Measurements from ENCODE around the gene PDSS1.

PDSS1 gene

DNA sequence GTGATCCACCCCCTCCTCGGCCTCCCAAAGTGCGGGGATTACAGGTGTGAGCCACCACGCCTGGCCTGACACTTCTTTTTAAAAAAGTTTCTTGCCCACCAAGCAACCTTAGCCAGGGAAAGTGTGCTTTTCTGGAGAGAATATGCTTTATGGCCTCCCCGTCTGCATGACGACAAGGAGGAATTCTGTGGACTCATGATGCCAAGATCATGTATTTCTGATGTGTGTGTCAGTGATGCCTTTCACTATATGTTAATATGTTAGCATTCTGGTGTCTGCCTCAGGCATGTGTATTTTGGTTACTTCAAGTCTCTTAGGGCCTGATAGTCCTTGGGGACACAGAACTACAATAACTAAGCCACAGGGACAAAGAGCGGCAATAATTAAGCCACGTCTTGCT lies 2.1 kb downstream of the PDSS1 start:
- no peak for DNase-seq (ENCODE audit: low read depth in 3 of 3)

DNA sequence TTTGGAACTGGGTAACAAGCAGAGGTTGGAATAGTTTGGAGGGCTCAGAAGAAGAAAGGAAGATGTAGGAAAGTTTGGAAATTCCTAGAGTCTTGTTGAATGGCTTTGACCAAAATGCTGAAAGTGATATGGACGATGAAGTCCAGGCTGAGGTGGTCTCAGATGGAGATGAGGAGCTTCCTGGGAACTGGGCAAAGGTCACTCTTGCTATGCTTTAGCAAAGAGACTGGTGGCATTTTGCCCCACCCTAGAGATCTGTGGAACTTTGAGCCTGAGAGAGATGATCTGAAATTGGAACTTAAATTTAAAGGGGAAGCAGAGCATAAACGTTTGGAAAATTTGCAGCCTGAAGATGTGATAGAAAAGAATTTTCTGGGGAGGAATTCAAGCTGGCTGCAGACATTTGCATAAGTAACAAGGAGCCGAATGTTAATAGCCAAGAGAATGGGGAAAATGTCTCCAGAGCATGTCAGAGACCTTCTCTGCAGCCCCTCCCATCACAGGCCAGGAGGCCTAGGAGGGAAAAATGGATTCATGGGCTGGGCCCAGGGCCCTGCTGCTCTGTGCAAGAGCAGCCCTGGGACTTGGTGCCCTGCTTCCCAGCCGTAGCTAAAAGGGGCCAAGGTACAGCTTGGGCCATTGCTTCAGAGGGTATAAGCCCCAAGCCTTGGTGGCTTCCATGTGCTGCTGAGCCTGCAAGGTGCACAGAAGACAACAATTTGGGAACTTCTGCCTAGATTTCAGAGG lies 3.6 kb downstream of the PDSS1 start:
- DNase-seq (ENCODE audit: low read depth in 3 of 3): no peak

DNA sequence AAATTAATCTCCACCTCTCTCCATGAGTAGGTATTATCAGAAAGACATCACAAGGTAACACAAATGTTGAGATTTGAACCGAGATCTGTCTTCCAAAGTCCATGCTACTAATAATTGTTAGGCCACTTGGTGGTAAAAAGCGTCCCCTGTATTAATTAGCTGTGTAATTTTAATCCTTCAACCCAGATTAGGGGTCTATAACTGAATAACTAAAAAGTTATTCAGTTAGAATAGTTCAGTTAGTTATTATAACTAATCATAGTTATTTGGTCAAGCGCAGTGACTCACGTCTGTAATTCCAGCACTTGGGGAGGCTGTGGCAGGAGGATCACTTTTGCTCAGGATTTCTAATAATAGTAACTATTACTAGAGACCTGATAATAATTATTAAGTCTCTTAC lies 5.6 kb downstream of the PDSS1 start:
- no peak for DNase-seq (ENCODE audit: low read depth in 3 of 3)

DNA sequence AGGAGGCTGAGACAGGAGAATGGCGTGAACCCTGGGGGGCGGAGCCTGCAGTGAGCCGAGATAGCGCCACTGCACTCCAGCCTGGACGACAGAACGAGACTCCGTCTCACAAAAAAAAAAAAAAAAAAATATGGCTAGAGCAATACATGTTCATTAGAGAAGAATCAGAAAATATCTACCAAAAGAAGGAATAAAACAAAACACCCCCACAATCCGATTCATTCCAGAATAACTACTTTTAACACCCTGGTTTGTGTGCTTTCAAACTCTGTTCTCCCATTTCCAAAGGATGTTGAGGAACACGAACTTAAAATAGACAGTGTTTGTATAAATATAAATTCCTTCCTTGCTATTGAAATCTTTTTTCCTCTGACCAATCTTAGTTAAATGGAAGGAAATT lies 6.5 kb downstream of the PDSS1 start:
- DNase-seq (ENCODE audit: low read depth in 3 of 3): no peak

DNA sequence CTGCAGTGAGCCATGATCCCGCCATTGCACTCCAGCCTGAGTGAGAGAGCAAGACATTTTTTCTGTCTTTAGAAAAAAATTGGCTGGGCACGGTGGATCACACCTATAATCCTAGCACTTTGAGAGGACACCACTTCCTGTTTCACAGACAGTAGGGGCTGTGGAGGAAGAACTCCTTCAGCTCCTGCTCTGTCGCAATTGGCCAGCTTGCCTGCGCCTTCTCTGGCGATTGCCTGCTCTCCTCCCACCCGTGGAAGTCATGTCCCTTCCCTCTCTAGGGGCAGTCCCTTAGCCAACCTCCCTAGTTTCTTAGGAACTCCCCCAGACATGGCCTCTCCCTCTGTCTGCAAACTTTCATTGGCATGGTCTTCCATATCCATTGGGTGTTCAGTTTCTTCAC lies 8.7 kb downstream of the PDSS1 start:
- DNase-seq (ENCODE audit: low read depth in 3 of 3): no peak

DNA sequence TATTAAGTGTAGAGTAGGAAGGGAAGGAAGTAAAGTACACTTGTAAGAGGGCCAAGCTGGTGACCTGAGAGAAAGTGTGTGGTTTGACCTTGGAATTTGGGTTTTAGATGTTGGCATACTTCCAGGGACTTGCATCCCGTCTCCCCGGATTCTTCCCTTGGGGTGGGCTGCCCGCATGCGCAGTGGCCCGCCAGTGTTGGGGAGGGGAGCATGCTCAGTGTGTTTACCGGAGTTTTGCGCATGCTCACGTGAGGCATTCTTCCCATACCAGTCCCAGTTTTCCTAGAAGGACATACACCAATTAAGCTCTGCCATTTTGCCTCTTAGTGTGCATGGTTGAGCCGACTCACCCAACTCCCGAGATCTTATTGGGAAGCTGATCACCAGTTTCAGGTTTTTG lies 9.4 kb downstream of the PDSS1 start:
- no peak for DNase-seq (ENCODE audit: low read depth in 3 of 3)

- no peak for DNase-seq (ENCODE audit: low read depth in 3 of 3)
Measured at GRCh38 chr10:26711324-26711723, 13.8 kb downstream of the PDSS1 start.

DNA sequence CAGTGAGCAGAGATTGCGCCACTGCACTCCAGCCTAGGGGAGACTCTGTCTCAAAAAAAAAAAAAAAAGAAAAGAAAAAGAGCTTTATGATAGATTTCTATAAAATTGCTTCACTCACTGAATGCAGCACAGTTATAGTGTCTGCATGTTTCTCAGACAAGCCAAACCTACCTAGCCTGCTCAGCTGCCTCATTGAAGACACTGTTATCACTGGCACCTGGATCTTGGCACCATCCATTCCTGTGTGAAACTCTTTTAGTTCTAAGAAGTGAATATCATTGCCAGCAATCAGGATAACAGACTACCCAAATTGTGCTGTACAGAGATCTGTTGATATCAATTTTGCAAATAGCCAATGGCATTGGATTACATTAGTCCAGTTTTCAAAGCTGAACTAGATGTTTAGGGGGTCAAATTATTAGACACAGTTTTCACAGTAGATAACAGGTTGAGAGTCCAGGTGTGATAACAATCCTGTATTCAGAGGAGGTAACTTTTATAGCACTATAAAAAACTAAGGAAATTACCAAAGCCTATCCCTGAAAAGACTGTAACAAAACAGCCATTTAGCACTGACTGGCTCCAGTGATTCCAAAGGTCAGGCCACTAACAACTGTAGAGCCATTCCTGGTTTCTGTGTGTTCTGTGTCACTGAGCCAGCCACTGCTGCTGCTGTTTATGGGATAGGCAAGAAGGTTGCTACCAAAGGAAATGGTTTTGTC lies 17.1 kb downstream of the PDSS1 start:
- DNase-seq (ENCODE audit: low read depth in 3 of 3): no peak

DNA sequence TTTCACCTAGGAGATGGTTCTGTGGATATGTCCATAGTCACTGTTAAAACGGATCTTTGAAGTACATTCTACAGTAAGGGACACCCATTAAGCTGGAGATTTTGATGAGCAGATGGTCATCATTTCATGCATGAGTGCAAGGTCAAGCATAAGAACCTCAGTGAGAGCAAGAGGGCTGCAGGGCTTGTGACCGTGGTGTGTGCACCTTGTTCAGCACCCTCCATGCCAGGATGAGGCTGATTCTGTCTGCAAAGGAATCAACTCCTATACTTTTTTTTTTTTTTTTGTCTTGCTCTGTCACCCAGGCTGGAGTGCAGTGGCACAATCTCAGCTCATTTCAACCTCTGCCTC lies 17.6 kb downstream of the PDSS1 start:
- no peak for DNase-seq (ENCODE audit: low read depth in 3 of 3)

DNA sequence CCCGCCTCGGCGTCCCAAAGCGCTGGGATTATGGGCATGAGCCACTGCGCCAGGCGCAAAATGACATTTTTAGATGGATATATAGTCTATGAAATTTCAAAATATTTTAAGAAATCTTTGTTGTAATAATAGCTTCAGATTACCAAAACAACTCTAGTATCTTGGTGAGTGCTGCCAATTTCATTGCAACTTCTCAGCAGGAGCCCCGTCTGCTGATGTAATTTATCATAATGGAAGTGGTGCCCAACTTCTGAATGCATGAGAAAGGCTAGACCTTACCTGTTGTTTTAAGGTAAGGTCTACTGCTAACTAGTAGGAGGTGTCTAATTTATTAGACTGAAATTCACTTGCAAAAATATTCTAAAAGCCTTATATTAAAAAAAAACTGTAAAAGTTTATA lies 20.0 kb downstream of the PDSS1 start:
- no peak for DNase-seq (ENCODE audit: low read depth in 3 of 3)

GRCh38 chr10:26721561-26721960 lies 24.1 kb downstream of the PDSS1 start:
- peak in 1 of 3 experiments; percentile 12 for DNase-seq (ENCODE audit: low read depth in 3 of 3)

DNA sequence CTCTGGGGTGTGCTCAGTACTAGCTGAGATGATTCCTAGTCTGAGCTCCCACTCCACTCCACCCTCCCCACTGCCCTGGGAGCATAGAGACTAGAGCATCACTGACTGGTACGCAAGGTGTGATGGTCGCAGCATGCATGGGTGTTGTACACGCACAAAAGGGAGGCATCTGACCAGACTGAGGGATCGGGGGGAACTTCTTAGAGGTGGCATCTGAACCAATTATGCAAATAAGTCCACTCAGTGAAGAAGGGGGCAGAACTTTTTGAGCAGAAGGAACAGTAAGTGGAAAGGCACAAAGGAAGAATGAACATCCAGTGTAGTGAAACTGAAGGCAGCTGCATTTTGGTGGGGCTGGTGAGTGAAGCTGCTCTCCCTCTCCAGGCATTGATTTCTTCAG lies 25.5 kb downstream of the PDSS1 start:
- no peak for DNase-seq (ENCODE audit: low read depth in 3 of 3)

GRCh38 chr10:26725837-26726727 lies 28.6 kb downstream of the PDSS1 start:
- DNase-seq (ENCODE audit: low read depth in 3 of 3): peak in 1 of 3 experiments; percentile 17

- no peak for DNase-seq (ENCODE audit: low read depth in 3 of 3)
Measured at GRCh38 chr10:26727005-26727404, 29.5 kb downstream of the PDSS1 start.

- no peak for DNase-seq (ENCODE audit: low read depth in 3 of 3)
Measured at GRCh38 chr10:26728957-26729356, 31.5 kb downstream of the PDSS1 start.

- DNase-seq (ENCODE audit: low read depth in 3 of 3): no peak
Measured at GRCh38 chr10:26729395-26729794, 31.9 kb downstream of the PDSS1 start.

DNA sequence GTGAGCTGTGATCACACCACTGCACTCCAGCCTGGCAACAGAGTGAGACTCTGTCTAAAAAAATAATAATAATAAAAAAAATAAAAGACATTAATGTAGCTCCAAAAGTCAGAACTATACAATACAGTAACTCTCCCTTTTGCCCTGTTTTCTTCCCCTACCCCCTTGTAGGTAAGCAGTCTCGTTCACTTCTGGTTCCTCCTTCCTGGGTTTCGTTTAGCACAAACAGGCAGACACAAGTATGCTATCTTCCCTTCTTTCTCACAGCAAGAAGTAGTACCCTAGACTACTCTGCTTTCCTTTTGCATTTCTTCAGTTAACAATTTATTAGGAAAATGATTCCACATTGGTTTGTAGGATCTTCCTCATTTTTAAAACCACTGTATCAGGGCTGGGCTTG lies 33.1 kb downstream of the PDSS1 start:
- no peak for DNase-seq (ENCODE audit: low read depth in 3 of 3)

DNA sequence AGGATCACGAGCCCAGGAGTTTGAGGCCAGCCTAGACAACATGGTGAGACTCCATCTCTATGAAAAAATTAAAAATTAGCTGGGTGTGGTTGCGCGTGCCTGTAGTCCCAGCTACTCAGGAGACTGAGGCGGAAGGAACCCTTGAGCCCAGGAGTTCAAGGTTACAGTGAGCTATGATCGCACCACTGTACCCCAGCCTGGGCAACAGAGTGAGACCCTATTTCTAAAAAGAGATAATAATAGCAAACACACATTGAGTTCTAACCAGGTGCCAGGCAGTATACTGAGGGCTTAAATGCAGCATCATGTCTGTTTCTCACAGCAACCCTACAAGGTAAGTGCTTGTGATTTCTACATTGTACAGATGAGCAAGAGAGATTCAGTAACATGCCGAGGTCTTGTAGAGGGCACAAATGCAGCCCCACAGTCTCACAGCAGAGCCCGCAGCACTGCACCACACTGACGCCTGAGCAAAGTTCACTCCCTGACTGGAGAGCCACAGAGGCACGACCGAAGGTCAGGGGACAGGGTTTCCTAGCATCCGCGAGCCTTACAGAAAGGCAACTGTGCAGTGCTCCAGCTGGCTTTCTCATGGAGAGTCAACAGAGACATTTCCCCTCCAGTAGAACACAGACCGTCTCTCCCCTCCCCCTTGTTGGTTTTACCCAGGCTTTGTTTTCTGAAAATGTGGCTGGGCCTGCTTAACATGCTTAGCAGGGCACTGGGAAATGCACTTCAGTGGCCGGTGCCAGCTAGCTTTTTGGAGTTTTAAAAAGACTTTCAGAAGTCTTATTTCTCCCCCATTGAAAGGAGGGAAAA lies 36.5 kb downstream of the PDSS1 start:
- DNase-seq (ENCODE audit: low read depth in 3 of 3): no peak

- no peak for DNase-seq (ENCODE audit: low read depth in 3 of 3)
Measured at GRCh38 chr10:26735435-26735834, 37.9 kb downstream of the PDSS1 start.

DNA sequence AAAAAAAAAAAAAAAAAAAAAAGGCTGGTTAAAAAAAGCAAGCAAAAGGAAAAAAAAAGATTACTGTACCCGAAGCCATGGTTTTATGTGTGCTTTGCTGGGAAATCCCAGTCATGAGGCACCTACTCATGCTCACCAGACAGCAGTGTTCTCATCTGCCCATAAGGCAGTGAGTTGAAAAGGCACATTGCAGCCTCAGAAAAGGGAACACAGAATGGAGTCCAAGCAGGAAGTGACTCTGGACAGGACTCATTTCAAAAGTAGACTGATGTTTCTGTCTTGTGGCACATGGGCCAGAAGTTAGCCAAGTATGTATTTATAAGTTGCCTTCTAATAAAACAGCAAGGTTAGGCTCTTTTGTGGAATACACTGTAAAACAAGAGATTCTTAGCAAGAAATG lies 40.2 kb downstream of the PDSS1 start:
- peak in 1 of 3 experiments; percentile 24 for DNase-seq (ENCODE audit: low read depth in 3 of 3)

DNA sequence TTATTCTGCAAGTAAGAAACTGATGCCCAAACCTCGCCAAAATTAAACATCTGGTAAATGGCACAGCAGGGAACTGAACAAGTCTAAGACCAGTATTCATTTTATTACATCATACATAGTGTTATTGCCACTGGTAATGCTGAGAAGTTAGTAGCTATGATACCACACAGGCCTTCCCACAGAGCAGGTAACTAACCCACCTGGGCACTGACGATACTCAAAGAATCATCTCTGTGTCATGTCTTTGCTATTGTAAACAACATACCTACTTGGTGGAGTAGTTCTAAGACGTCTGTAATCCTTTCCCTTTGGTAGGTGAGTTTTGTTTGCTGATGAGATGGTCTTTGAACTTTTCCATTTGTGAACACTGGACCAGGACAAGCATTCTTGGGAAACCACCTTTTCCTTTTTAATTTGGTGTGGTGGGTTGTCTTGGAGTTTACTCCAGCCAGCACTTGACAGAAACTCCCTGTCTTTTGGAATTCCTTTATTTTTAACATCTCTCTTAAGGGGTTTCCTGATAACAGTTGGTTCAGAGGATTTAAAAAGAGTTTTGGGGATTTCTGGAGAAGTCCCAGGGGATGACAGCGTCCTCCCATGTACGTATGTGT lies 40.9 kb downstream of the PDSS1 start:
- DNase-seq (ENCODE audit: low read depth in 3 of 3): no peak

Measured in stimulated activated CD4-positive, alpha-beta T cell treated with anti-CD3 and anti-CD28 coated beads, TNF-alpha, amount 100 ng/mL, for 24 hours (primary cell).